Activated CD8-positive, alpha-beta T cell treated with anti-CD3 and anti-CD28 coated beads for 36 hours (primary cell): ENCODE measurements around the gene OTOF. TPM values are rescaled to one million over a fixed set of nuclear protein-coding genes. Genes with fewer than 3 reads are reported as not detected.

Experiments used
- ATAC-seq: fragments of 200-7000 bp; cut with Tn5 transposase; one replicate; pipeline ENCODE4 v1.10.0; 2021; ENCODE audit warnings: mild to moderate bottlenecking, moderate library complexity
- CTCF ChIA-PET: fragments of 350-600 bp; sonication (Branson Sonifier 250); formaldehyde crosslinking; loops from one replicate; lab custom pipeline; 2021; ENCODE audit warnings: antibody characterized with exemption; lab: Charles Lee
- POLR2A ChIA-PET: fragments of 350-600 bp; sonication (Branson Sonifier 250); formaldehyde crosslinking; loops from one replicate; lab custom pipeline; 2021; ENCODE audit warnings: antibody characterized with exemption; lab: Charles Lee
- DNase-seq: peaks from one replicate; pipeline ENCODE4 v3.0.0-alpha.2; 2020
- H3K27ac Mint-ChIP-seq: one replicate; pipeline ENCODE4 v1.8.0; 2021; ENCODE audit warnings: mild to moderate bottlenecking, mixed read lengths
- H3K27me3 Mint-ChIP-seq: one replicate; pipeline ENCODE4 v1.8.0; 2021; ENCODE audit warnings: mixed read lengths
- H3K36me3 Mint-ChIP-seq: one replicate; pipeline ENCODE4 v1.8.0; 2021; ENCODE audit warnings: low read depth, mixed read lengths
- H3K4me1 Mint-ChIP-seq: one replicate; pipeline ENCODE4 v1.8.0; 2021; ENCODE audit warnings: low read depth, mixed read lengths
- H3K4me3 Mint-ChIP-seq: one replicate; pipeline ENCODE4 v1.8.0; 2021; ENCODE audit warnings: mild to moderate bottlenecking, moderate library complexity, mixed read lengths
- H3K9me3 Mint-ChIP-seq: one replicate; pipeline ENCODE4 v1.8.0; 2021; ENCODE audit warnings: mixed read lengths
- CTCF ChIP-seq: fragments of 200-600 bp; IDR thresholded peaks from one replicate; pipeline ENCODE4 v1.8.0; 2022; ENCODE audit warnings: antibody characterized with exemption, mild to moderate bottlenecking
- intact Hi-C: fragments of 100-400 bp; cut with micrococcal nuclease; formaldehyde crosslinking; loops from one replicate; pipeline ENCODE4 v1.10.0; 2022
- total RNA-seq, 2 experiments: library from RNA; stranded (reverse); gene quantifications; one replicate each; pipeline ENCODE4 v1.2.3, GENCODE V29; 2021

The OTOF gene
- total RNA-seq, 2 experiments from 2014 or later = 0.60 to 0.81 TPM

- Mint-ChIP-seq H3K4me1 (peaks cover 4% of the 10 kb centered on the region), H3K36me3 (no peaks in the 10 kb centered on the region), H3K27ac (no peak overlapping the region), H3K9me3 (peaks cover 5% of the 10 kb centered on the region), H3K27me3 (no peaks in the 10 kb centered on the region), H3K4me3 (no peak overlapping the region)
- ATAC-seq (no peak), DNase-seq (no peak)
- intact Hi-C loops = no loop called here
- TF ChIP-seq CTCF = no peak
- ChIA-PET POLR2A (no interaction called here), CTCF (no interaction called here)
Measured at GRCh38 chr2:26473796-26474195, 4.1 kb downstream of the OTOF start.

- Mint-ChIP-seq H3K27me3 (no peaks in the 10 kb centered on the region), H3K4me3 (no peak overlapping the region), H3K4me1 (peaks cover 4% of the 10 kb centered on the region), H3K36me3 (no peaks in the 10 kb centered on the region), H3K9me3 (peaks cover 7% of the 10 kb centered on the region), H3K27ac (no peak overlapping the region)
- DNase-seq = no peak
- ChIA-PET CTCF (no interaction called here), POLR2A (interaction anchor here (1.2 kb wide), 1 partner anchor 14 kb away, joined by 3 read pairs; no protein-coding TSS in a partner anchor)
- TF ChIP-seq CTCF = no peak
- intact Hi-C loops = no loop called here
- no peak for ATAC-seq
Measured at GRCh38 chr2:26472821-26473655, 4.9 kb downstream of the OTOF start.

GRCh38 chr2:26471766-26472706 lies 5.9 kb downstream of the OTOF start:
- peaks cover 7% of the 10 kb centered on the region for H3K9me3 Mint-ChIP-seq
- intact Hi-C loops = no loop called here
- no peak overlapping the region for H3K4me3 Mint-ChIP-seq
- no peaks in the 10 kb centered on the region for H3K4me1 Mint-ChIP-seq
- H3K27ac Mint-ChIP-seq = no peak overlapping the region
- no peak for DNase-seq
- no peak for ATAC-seq
- no peaks in the 10 kb centered on the region for H3K36me3 Mint-ChIP-seq
- ChIA-PET POLR2A (interaction anchor here (1.2 kb wide), 1 partner anchor 15 kb away, joined by 3 read pairs; no protein-coding TSS in a partner anchor), CTCF (no interaction called here)
- no peak for TF ChIP-seq CTCF
- H3K27me3 Mint-ChIP-seq = no peaks in the 10 kb centered on the region

GRCh38 chr2:26471289-26471688 lies 6.6 kb downstream of the OTOF start:
- Mint-ChIP-seq H3K9me3 (peaks cover 7% of the 10 kb centered on the region), H3K36me3 (no peaks in the 10 kb centered on the region), H3K27me3 (no peaks in the 10 kb centered on the region), H3K4me3 (no peak overlapping the region), H3K27ac (no peak overlapping the region), H3K4me1 (no peaks in the 10 kb centered on the region)
- ATAC-seq (no peak), DNase-seq (no peak)
- ChIA-PET POLR2A (no interaction called here), CTCF (no interaction called here)
- intact Hi-C loops = no loop called here
- TF ChIP-seq CTCF = no peak
